K562 (cell line): ENCODE data around the gene ADAMTS6. TPM values are rescaled to one million over a fixed set of nuclear protein-coding genes. Genes with fewer than 3 reads are reported as not detected.
"Not testable (repeated sequence)": the region's sequence is repeated elsewhere in the genome, so short reads cannot be mapped to it uniquely, and the experiment has no call there.

Experiments used
- ATAC-seq: fragments of 200-7000 bp; cut with Tn5 transposase; 3 replicates; pipeline ENCODE4 v1.9.1; 2020; ENCODE audit warnings: moderate library complexity
- BruUV-seq: library from RNA; stranded (reverse); fragments of 400-500 nt; replicated peaks from 2 replicates; lab custom pipeline; 2021; lab: Mats Ljungman, UMichigan
- CTCF ChIA-PET: fragments of 300-600 bp; formaldehyde crosslinking; extraction: SDS; loops from one replicate; lab custom pipeline; 2021; ENCODE audit warnings: low intra/inter-chr PET ratio; lab: Yijun Ruan, JAX
- POLR2A ChIA-PET: fragments of 300-600, 350-650 bp; sonication (Branson Sonifier 250); formaldehyde crosslinking; extraction: SDS; loops from one replicate; lab custom pipeline; 2021; ENCODE audit warnings: antibody characterized with exemption, inconsistent platforms; lab: Yijun Ruan, JAX
- DNase-seq, 4 experiments: peaks; one replicate each; pipeline versions ENCODE4 v3.0.0 to v3.0.0-alpha.2; 2011 to 2018; ENCODE audit warnings: low spot score in 3 of 4, mixed read lengths in 3 of 4; ENCODE audit errors: extremely low read depth in 1 of 4
- FAIRE-seq: peaks from 2 replicates; lab custom pipeline; 2011; peaks lifted over from hg19 to GRCh38; lab: Jason Lieb, UNC
- H2AFZ ChIP-seq: 2 replicates; pipeline ENCODE4 v1.6.0; 2011; ENCODE audit warnings: low read depth, low read length, control low read depth, inconsistent platforms
- H3K27ac ChIP-seq: fragments of 200-600 bp; 3 replicates; pipeline ENCODE4 v1.8.0; 2011; ENCODE audit warnings: low read depth, mild to moderate bottlenecking, control low read depth, inconsistent platforms, low read length, moderate library complexity, mixed read lengths; ENCODE audit errors: extremely low read depth
- H3K27me3 ChIP-seq, 2 experiments: fragments of 300-600 bp in 1 of 2; 2 replicates in 1 of 2; 3 replicates in 1 of 2; pipeline versions ENCODE4 v1.6.0 to v1.8.0; 2011; ENCODE audit warnings: inconsistent platforms in 2 of 2, low read length in 2 of 2, mild to moderate bottlenecking in 1 of 2, mixed read lengths in 1 of 2, moderate library complexity in 1 of 2; ENCODE audit not compliant: control insufficient read depth in 2 of 2, insufficient read depth in 2 of 2
- H3K36me3 ChIP-seq: fragments of 300-600 bp; 3 replicates; pipeline ENCODE4 v1.8.0; 2011; ENCODE audit warnings: mild to moderate bottlenecking, low read length, inconsistent platforms; ENCODE audit not compliant: control insufficient read depth, insufficient read depth
- H3K4me1 ChIP-seq, 2 experiments: fragments of 200-600 bp in 1 of 2; replicated peaks in 1 of 2; 2 replicates in 1 of 2; 3 replicates in 1 of 2; pipeline versions ENCODE4 v1.5.1 to v1.8.0; 2011; ENCODE audit warnings: inconsistent platforms in 2 of 2, low read length in 2 of 2, mild to moderate bottlenecking in 1 of 2, mixed read lengths in 1 of 2, moderate library complexity in 1 of 2; ENCODE audit not compliant: control insufficient read depth in 2 of 2, insufficient read depth in 2 of 2
- H3K4me2 ChIP-seq: 2 replicates; pipeline ENCODE4 v1.6.1; 2011; ENCODE audit warnings: low read length, control low read depth, inconsistent platforms, mixed read lengths; ENCODE audit not compliant: insufficient read depth
- H3K4me3 ChIP-seq: fragments of 200-600 bp; sonication (generic), shearing (Covaris generic); 2 replicates; pipeline ENCODE4 v1.5.1; 2016; ENCODE audit warnings: control low read depth, inconsistent platforms
- H3K79me2 ChIP-seq: fragments of 200-600 bp; 3 replicates; pipeline ENCODE4 v1.8.0; 2011; ENCODE audit warnings: low read length, inconsistent platforms; ENCODE audit not compliant: control insufficient read depth, insufficient read depth
- H3K9ac ChIP-seq, 2 experiments: 2 replicates each; pipeline versions ENCODE4 v1.6.0 to v1.6.1; 2011; ENCODE audit warnings: low read depth in 2 of 2, low read length in 2 of 2, control low read depth in 1 of 2, inconsistent platforms in 1 of 2, mild to moderate bottlenecking in 1 of 2, mixed read lengths in 1 of 2; ENCODE audit not compliant: insufficient read depth in 1 of 2
- H3K9me1 ChIP-seq: one replicate; pipeline ENCODE4 v1.6.0; 2011; ENCODE audit warnings: inconsistent platforms, mild to moderate bottlenecking, low read length, moderate library complexity; ENCODE audit not compliant: control insufficient read depth, insufficient read depth
- H3K9me3 ChIP-seq: replicated peaks from 2 replicates; pipeline ENCODE4 v1.5.1; 2011; ENCODE audit warnings: low read depth, low read length, inconsistent platforms; ENCODE audit not compliant: control insufficient read depth, insufficient read depth
- H4K20me1 ChIP-seq: replicated peaks from 2 replicates; pipeline ENCODE4 v1.6.1; 2011; ENCODE audit warnings: low read length, inconsistent platforms, mixed read lengths; ENCODE audit not compliant: control insufficient read depth, insufficient read depth
- HLTF ChIP-seq: fragments of 450-650 bp; IDR thresholded peaks from 2 replicates; pipeline ENCODE4 v1.6.1; 2016
- KLF10 ChIP-seq: fragments of 250-450 bp; sonication (Bioruptor Pico); IDR thresholded peaks from 2 replicates; pipeline ENCODE4 v1.6.1; 2021; ENCODE audit warnings: matching md5 sums
- PRMT5 ChIP-seq: sonication (generic); formaldehyde crosslinking; IDR thresholded peaks from 2 replicates; pipeline ENCODE4 v1.5.0; 2020; ENCODE audit warnings: missing genetic modification reagents
- TEAD4 ChIP-seq, 2 experiments: sonication (generic) in 1 of 2; formaldehyde crosslinking in 1 of 2; IDR thresholded peaks; 2 replicates each; pipeline versions ENCODE4 v1.6.1 to v1.8.0; 2012 to 2022; ENCODE audit warnings: borderline replicate concordance in 1 of 2, inconsistent platforms in 1 of 2, low read length in 1 of 2, mild to moderate bottlenecking in 1 of 2, missing genetic modification reagents in 1 of 2
- WGBS: fragments of 100-300 bp; shearing (Covaris generic); methylation state at CpG from one replicate; pipeline ENCODE4 v1.1.6; 2016; ENCODE audit warnings: low coverage, mixed read lengths; ENCODE audit not compliant: insufficient coverage; ENCODE audit errors: missing lambda C conversion rate; 5-methylcytosine and 5-hydroxymethylcytosine counted together
- in situ Hi-C: fragments of 300-500 bp; cut with MboI; formaldehyde crosslinking; loops from 4 replicates; pipeline ENCODE4 v1.15.0; 2018; ENCODE audit warnings: inconsistent platforms, mixed read lengths
- intact Hi-C: fragments of 100-400 bp; cut with micrococcal nuclease; formaldehyde crosslinking; loops from 2 replicates; pipeline ENCODE4 v1.14.2; 2022
- polyA plus RNA-seq, 8 experiments: library from polyadenylated mRNA; depleted of rRNA in 4 of 8; stranded (reverse) in 5 of 8; unstranded in 3 of 8; fragments of >200 nt; fragmentation: Nextera tagmentation in 2 of 8; fragmentation: Illumina TruSeq in 1 of 8; extraction: Ambion mirVana in 2 of 8; extraction: Trizol in 1 of 8; gene quantifications; 2 replicates each; pipeline versions ENCODE4 v1.2.1 to v1.2.3, GENCODE V29; 2011 to 2014; ENCODE audit warnings: inconsistent platforms in 1 of 8, missing spikeins in 1 of 8
- total RNA-seq, 7 experiments: library from RNA; depleted of rRNA in 6 of 7; stranded (reverse); fragments of >200 nt in 6 of 7; fragmentation: Illumina TruSeq in 2 of 7; extraction: Trizol in 2 of 7; gene quantifications; 2 replicates each; pipeline versions ENCODE4 v1.2.1 to v1.2.3, GENCODE V29; 2011 to 2021; ENCODE audit warnings: low replicate concordance in 1 of 7
- TF ChIP-seq, protein P1 (sequence below): sonication (generic); IDR thresholded peaks from 2 replicates; pipeline ENCODE4 v1.6.1; 2016

ADAMTS6 gene
- total and polyA plus RNA-seq, 9 of the 15 experiments (the other 6 are each of a cell fraction or from before 2014, with no cell fraction given), result 0.57 to 5.3 (median 1.5) TPM

DNA sequence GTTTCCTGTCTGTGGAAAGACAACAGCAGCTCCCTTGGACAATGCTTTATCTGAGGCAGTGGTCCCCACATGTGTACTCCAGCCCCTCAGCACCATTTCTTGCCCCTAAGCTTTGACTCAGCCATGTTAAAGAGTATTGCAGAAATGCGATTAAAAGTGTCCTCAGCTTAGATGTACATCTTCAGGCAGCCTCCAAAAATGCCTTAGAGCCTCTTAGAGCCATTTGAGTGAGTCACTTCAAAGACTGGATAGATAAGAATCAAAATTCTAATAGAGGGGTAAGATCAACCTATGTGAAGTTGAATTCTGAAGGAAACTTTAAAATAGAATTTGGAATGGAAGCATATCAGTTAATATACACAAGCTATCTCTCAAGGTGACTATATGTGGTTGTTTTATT is 296.3 kb downstream of the ADAMTS6 start:
- H3K9me3 ChIP-seq, result no peaks in the 10 kb centered on the region
- ChIA-PET POLR2A (interaction anchor here (0.9 to 1.1 kb wide), 2 partner anchors 9 to 12 kb away, joined by 3 read pairs; no protein-coding TSS in a partner anchor), CTCF (no interaction called here)

DNA sequence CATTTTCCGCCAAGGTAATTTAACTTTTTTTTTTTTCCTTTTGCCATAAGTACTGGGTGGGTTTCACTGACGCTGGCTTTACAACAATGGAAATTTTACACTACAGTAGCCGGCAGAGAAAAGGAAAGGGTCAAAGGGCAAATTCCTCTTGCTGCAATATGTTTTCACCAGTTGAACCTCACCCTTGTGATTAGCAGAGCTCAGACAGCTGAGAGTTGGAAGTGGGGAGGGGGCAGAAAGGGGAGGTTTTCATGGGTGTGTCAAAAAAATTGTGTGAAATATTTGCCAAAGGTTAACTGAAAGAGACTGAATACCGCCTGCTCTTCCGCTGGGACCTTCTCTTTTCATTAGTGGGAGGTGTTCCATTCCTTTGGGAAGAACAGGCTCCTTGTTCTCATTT is 296.9 kb downstream of the ADAMTS6 start:
- DNase-seq, result no peak
- ATAC-seq, result no peak
- TF ChIP-seq PRMT5, result no peak
- no peak for TF ChIP-seq KLF10 (CRISPR knock-in tag)
- TF ChIP-seq, protein P1, sequence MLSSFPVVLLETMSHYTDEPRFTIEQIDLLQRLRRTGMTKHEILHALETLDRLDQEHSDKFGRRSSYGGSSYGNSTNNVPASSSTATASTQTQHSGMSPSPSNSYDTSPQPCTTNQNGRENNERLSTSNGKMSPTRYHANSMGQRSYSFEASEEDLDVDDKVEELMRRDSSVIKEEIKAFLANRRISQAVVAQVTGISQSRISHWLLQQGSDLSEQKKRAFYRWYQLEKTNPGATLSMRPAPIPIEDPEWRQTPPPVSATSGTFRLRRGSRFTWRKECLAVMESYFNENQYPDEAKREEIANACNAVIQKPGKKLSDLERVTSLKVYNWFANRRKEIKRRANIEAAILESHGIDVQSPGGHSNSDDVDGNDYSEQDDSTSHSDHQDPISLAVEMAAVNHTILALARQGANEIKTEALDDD, result no peak
- no peak for TF ChIP-seq HLTF
- no peak overlapping the region for H3K4me2 ChIP-seq
- no TSS peak for BruUV-seq
- H3K36me3 ChIP-seq, result no peaks in the 10 kb centered on the region
- H3K9ac ChIP-seq, result no peak overlapping the region
- H3K27ac ChIP-seq, result no peak overlapping the region
- H2AFZ ChIP-seq, result no peak overlapping the region
- intact Hi-C loops, result no loop called here
- no peak overlapping the region for H3K4me3 ChIP-seq
- no peaks in the 10 kb centered on the region for H4K20me1 ChIP-seq
- WGBS, result 28% methylated on average over 5 of the region's 5 CpGs
- H3K79me2 ChIP-seq, result no peaks in the 10 kb centered on the region
- in situ Hi-C loops, result no loop called here
- CTCF ChIA-PET, result no interaction called here
- FAIRE-seq, result no peak
- no peaks in the 10 kb centered on the region for H3K27me3 ChIP-seq
- POLR2A ChIA-PET, result interaction anchor here (0.6 to 1.1 kb wide), 2 partner anchors 9 to 62 kb away, joined by 3 read pairs; no protein-coding TSS in a partner anchor
- H3K9me1 ChIP-seq, result no peaks in the 10 kb centered on the region
- H3K9me3 ChIP-seq, result no peaks in the 10 kb centered on the region
- H3K4me1 ChIP-seq, result no peaks in the 10 kb centered on the region

More for the DNA sequence above, 296.3 kb downstream of the ADAMTS6 start:
- in situ Hi-C loops (no loop called here), intact Hi-C loops (no loop called here)
- no peak overlapping the region for H3K4me2 ChIP-seq
- WGBS, result 0% methylated on average over 1 of the region's 1 CpG
- DNase-seq, result no peak
- no peak overlapping the region for H3K27ac ChIP-seq
- BruUV-seq, result no TSS peak
- H3K4me3 ChIP-seq, result no peak overlapping the region
- no peak for FAIRE-seq
- H3K27me3 ChIP-seq, result no peaks in the 10 kb centered on the region
- H2AFZ ChIP-seq, result no peak overlapping the region
- H3K9me1 ChIP-seq, result no peaks in the 10 kb centered on the region
- H3K79me2 ChIP-seq, result no peaks in the 10 kb centered on the region
- H3K36me3 ChIP-seq, result no peaks in the 10 kb centered on the region
- no peak for ATAC-seq
- no peaks in the 10 kb centered on the region for H3K4me1 ChIP-seq
- no peak overlapping the region for H3K9ac ChIP-seq
- no peak for TF ChIP-seq TEAD4 (IDR thresholded peaks at IDR 0.05; ENCODE audit: low read length)
- no peak for TF ChIP-seq TEAD4 (CRISPR knock-in tag; IDR thresholded peaks at IDR 0.05; ENCODE audit: borderline replicate concordance)
- H4K20me1 ChIP-seq, result no peaks in the 10 kb centered on the region

DNA sequence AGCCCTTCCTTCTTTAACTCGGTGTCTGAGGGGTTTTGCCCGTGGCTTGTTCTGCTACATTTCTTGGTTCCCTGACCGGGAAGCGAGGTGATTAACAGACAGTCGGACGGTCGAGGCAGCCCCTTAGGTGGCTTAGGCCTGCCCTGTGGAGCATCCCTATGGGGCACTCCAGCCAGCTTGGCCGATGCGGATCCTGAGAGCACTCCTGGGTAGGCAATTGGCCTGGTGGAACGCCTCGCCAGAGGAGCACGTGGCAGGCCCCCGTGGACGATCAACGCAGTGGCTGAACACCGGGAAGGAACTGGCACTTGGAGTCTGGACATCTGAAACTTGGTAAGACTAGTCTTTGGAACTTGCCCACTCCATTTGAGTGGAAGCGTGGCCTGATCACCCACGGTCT is 307.5 kb downstream of the ADAMTS6 start:
- H3K79me2 ChIP-seq, DNase-seq, POLR2A ChIA-PET, H3K9ac ChIP-seq, H3K4me3 ChIP-seq, CTCF ChIA-PET, intact Hi-C loops, H3K9me3 ChIP-seq, BruUV-seq, ATAC-seq, FAIRE-seq, H3K36me3 ChIP-seq, H2AFZ ChIP-seq, H3K27ac ChIP-seq, H3K4me2 ChIP-seq, H4K20me1 ChIP-seq, H3K4me1 ChIP-seq, H3K27me3 ChIP-seq, in situ Hi-C loops, H3K9me1 ChIP-seq: not testable (repeated sequence)
- WGBS, result 22% methylated on average over 17 of the region's 18 CpGs
